GM12878 (cell line): ENCODE data around the gene ARHGEF1. TPM values are rescaled to one million over a fixed set of nuclear protein-coding genes. Genes with fewer than 3 reads are reported as not detected.

ENCODE experiments used
- ATAC-seq: fragments of 200-7000 bp; cut with Tn5 transposase; 3 replicates; pipeline ENCODE4 v1.9.1; 2020; ENCODE audit warnings: mild to moderate bottlenecking, moderate library complexity
- BruUV-seq: library from RNA; stranded (reverse); fragments of 400-500 nt; replicated peaks from 2 replicates; lab custom pipeline; 2021; lab: Mats Ljungman, UMichigan
- CTCF ChIA-PET: fragments of 300-600 bp; sonication (Branson Sonifier 250); formaldehyde crosslinking; extraction: SDS; loops from one replicate; lab custom pipeline; 2021; ENCODE audit warnings: inconsistent platforms; lab: Yijun Ruan, JAX
- POLR2A ChIA-PET: fragments of 350-600 bp; formaldehyde crosslinking; extraction: SDS; loops from one replicate; lab custom pipeline; 2021; ENCODE audit warnings: inconsistent platforms; lab: Charles Lee
- RAD21 ChIA-PET: fragments of 300-600 bp; sonication (Branson Sonifier 250); formaldehyde crosslinking; loops from one replicate; lab custom pipeline; 2023; ENCODE audit warnings: antibody characterized with exemption; ENCODE audit not compliant: unreplicated experiment; lab: Charles Lee
- SMC1A ChIA-PET: fragments of 300-600 bp; sonication (Branson Sonifier 250); formaldehyde crosslinking; loops from one replicate; lab custom pipeline; 2023; ENCODE audit not compliant: unreplicated experiment, uncharacterized antibody; lab: Charles Lee
- DNase-seq: peaks from one replicate; pipeline ENCODE4 v3.0.0-alpha.2; 2011; ENCODE audit warnings: low read depth, low spot score
- FAIRE-seq: peaks from 3 replicates; lab custom pipeline; 2011; peaks lifted over from hg19 to GRCh38; lab: Jason Lieb, UNC
- H2AFZ ChIP-seq: 2 replicates; pipeline ENCODE4 v1.6.0; 2011; ENCODE audit warnings: low read depth, low read length, control low read depth; ENCODE audit not compliant: control insufficient read depth
- H3K27ac ChIP-seq: 2 replicates; pipeline ENCODE4 v1.5.1; 2011; ENCODE audit warnings: control low read depth; ENCODE audit not compliant: control insufficient read depth, insufficient read depth
- H3K27me3 ChIP-seq, 2 experiments: replicated peaks in 1 of 2; 2 replicates each; pipeline versions ENCODE4 v1.6.0 to v1.6.1; 2011; ENCODE audit warnings: low read length in 1 of 2; ENCODE audit not compliant: control insufficient read depth in 2 of 2, insufficient read depth in 2 of 2
- H3K36me3 ChIP-seq, 2 experiments: 2 replicates each; pipeline ENCODE4 v1.5.1; 2011; ENCODE audit warnings: low read length in 1 of 2; ENCODE audit not compliant: control insufficient read depth in 2 of 2, insufficient read depth in 2 of 2
- H3K4me1 ChIP-seq: 2 replicates; pipeline ENCODE4 v1.6.1; 2011; ENCODE audit warnings: mild to moderate bottlenecking, low read length, moderate library complexity, mixed read lengths; ENCODE audit not compliant: control insufficient read depth, insufficient read depth
- H3K4me2 ChIP-seq: 2 replicates; pipeline ENCODE4 v1.6.0; 2011; ENCODE audit warnings: control low read depth; ENCODE audit not compliant: control insufficient read depth, insufficient read depth
- H3K4me3 ChIP-seq: fragments of 200-600 bp; sonication (generic); 2 replicates; pipeline ENCODE4 v1.5.1; 2016
- H3K79me2 ChIP-seq: 2 replicates; pipeline ENCODE4 v1.6.0; 2011; ENCODE audit warnings: low read length; ENCODE audit not compliant: control insufficient read depth, insufficient read depth
- H3K9ac ChIP-seq: 2 replicates; pipeline ENCODE4 v1.8.0; 2011; ENCODE audit warnings: low read length, control low read depth, mixed read lengths; ENCODE audit not compliant: control insufficient read depth, insufficient read depth
- H3K9me3 ChIP-seq: replicated peaks from 3 replicates; pipeline ENCODE4 v1.5.1; 2011; ENCODE audit warnings: mild to moderate bottlenecking, low read length; ENCODE audit not compliant: control insufficient read depth, insufficient read depth
- H4K20me1 ChIP-seq: 2 replicates; pipeline ENCODE4 v1.6.0; 2011; ENCODE audit not compliant: control insufficient read depth, insufficient read depth
- BACH1 ChIP-seq: fragments of 450-650 bp; IDR thresholded peaks from 2 replicates; pipeline ENCODE4 v1.6.1; 2017; ENCODE audit warnings: mild to moderate bottlenecking, borderline replicate concordance
- CBFB ChIP-seq: IDR thresholded peaks from 2 replicates; pipeline ENCODE4 v1.6.1; 2016; ENCODE audit warnings: antibody characterized with exemption, low read depth
- CHD2 ChIP-seq: IDR thresholded peaks from 2 replicates; pipeline ENCODE4 v1.6.1; 2011; ENCODE audit warnings: low read depth, low read length, improper control_type of control experiment, borderline replicate concordance
- CHD4 ChIP-seq: fragments of 200-600 bp; sonication (generic); IDR thresholded peaks from 2 replicates; pipeline ENCODE4 v1.6.1; 2016; ENCODE audit warnings: mild to moderate bottlenecking
- DPF2 ChIP-seq: fragments of 450-650 bp; IDR thresholded peaks from 2 replicates; pipeline ENCODE4 v1.6.1; 2017; ENCODE audit warnings: mild to moderate bottlenecking
- ETV6 ChIP-seq, 2 experiments: fragments of 450-650 bp in 1 of 2; IDR thresholded peaks in 1 of 2; conservative IDR thresholded peaks in 1 of 2; 2 replicates each; pipeline ENCODE4 v1.6.1; 2014; ENCODE audit warnings: antibody characterized with exemption in 1 of 2, borderline replicate concordance in 1 of 2, low read depth in 1 of 2, mild to moderate bottlenecking in 1 of 2, moderate library complexity in 1 of 2
- FOS ChIP-seq: IDR thresholded peaks from 3 replicates; pipeline ENCODE4 v1.6.1; 2011; ENCODE audit warnings: borderline replicate concordance; ENCODE audit not compliant: insufficient read length; ENCODE audit errors: extremely low read depth
- JUNB ChIP-seq: IDR thresholded peaks from 2 replicates; pipeline ENCODE4 v1.6.1; 2016; ENCODE audit warnings: antibody characterized with exemption, mild to moderate bottlenecking
- KDM1A ChIP-seq: fragments of 200-600 bp; sonication (generic); IDR thresholded peaks from 2 replicates; pipeline ENCODE4 v1.6.1; 2016; ENCODE audit warnings: borderline replicate concordance
- NRF1 ChIP-seq: conservative IDR thresholded peaks from 2 replicates; pipeline ENCODE4 v1.6.1; 2011; ENCODE audit warnings: mild to moderate bottlenecking, low read depth, low read length, improper control_type of control experiment
- POLR2A ChIP-seq: IDR thresholded peaks from 2 replicates; pipeline ENCODE4 v1.6.1; 2011; ENCODE audit warnings: low read depth, mild to moderate bottlenecking, low read length
- RAD51 ChIP-seq: fragments of 450-650 bp; IDR thresholded peaks from 2 replicates; pipeline ENCODE4 v1.6.1; 2016; ENCODE audit warnings: moderate library complexity, mild to moderate bottlenecking, inconsistent platforms
- YY1 ChIP-seq: IDR thresholded peaks from 2 replicates; pipeline ENCODE4 v1.6.1; 2011; ENCODE audit warnings: low read depth, mild to moderate bottlenecking, low read length
- ZBED1 ChIP-seq: IDR thresholded peaks from 2 replicates; pipeline ENCODE4 v1.6.1; 2016; ENCODE audit warnings: borderline replicate concordance
- WGBS: methylation state at CpG from one replicate; pipeline ENCODE4 v1.1.6; 2016; ENCODE audit warnings: low lambda C conversion rate; ENCODE audit not compliant: insufficient replicate concordance, insufficient coverage; ENCODE audit errors: missing lambda C conversion rate; 5-methylcytosine and 5-hydroxymethylcytosine counted together
- in situ Hi-C: fragments of 300-500 bp; cut with MboI; formaldehyde crosslinking; loops from 9 replicates; pipeline ENCODE4 v1.14.3; 2018; ENCODE audit warnings: mixed read lengths
- intact Hi-C: fragments of 100-400 bp; cut with micrococcal nuclease; formaldehyde crosslinking; loops from one replicate; pipeline ENCODE4 v1.14.2; 2022; ENCODE audit not compliant: unreplicated experiment
- polyA plus RNA-seq, 11 experiments: library from polyadenylated mRNA; depleted of rRNA in 4 of 11; unstranded in 6 of 11; stranded (reverse) in 5 of 11; fragments of >200 nt; fragmentation: Nextera tagmentation in 4 of 11; fragmentation: Illumina TruSeq in 1 of 11; extraction: Ambion mirVana in 4 of 11; extraction: Trizol in 1 of 11; gene quantifications; 1 replicate in 1 of 11; 2 replicates in 10 of 11; pipeline versions ENCODE4 v1.2.1 to v1.2.3, GENCODE V29; 2011 to 2016; ENCODE audit warnings: inconsistent platforms in 2 of 11, missing spikeins in 2 of 11, low read depth in 1 of 11
- total RNA-seq, 4 experiments: library from RNA; depleted of rRNA in 3 of 4; stranded (reverse); fragments of >200 nt in 3 of 4; fragmentation: Illumina TruSeq in 1 of 4; extraction: Trizol in 1 of 4; gene quantifications; 2 replicates each; pipeline versions ENCODE4 v1.2.1 to v1.2.3, GENCODE V29; 2013 to 2021
- TF ChIP-seq, protein P1 (sequence below): fragments of 450-650 bp; conservative IDR thresholded peaks from 2 replicates; pipeline ENCODE4 v1.6.1; 2017; ENCODE audit warnings: mild to moderate bottlenecking, moderate library complexity

ARHGEF1 gene
- total and polyA plus RNA-seq, 10 of the 15 experiments (the other 5 are each of a cell fraction or from before 2014, with no cell fraction given), result 1.2 to 207 (median 53.9) TPM

DNA sequence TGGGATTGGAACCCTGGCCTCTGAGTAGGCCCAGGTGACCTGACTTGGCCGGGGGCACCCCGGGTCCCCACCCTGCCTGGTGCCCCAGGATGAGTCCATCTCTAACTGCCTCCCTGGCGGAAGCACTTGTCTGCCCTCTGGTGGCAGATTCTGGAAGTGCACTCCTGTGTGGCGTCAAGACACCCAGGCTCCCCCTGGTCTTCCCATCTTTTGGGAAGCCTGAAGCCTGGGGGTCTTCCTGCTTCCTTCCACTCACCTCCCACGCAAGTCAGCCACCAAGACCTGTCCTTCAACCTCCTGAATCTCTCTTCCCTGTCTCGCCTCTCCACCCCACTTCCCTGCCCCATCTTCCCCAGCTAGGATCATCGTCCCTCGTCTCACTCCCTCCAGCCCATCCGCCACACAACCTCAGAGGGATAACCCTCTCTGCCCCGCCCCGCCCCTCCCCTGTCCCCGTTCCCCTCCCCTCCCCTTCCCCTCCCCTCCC lies 68.7 kb downstream of the ARHGEF1 start (continued):
- no peak for TF ChIP-seq JUNB
- TF ChIP-seq BACH1, result peak; percentile 25; the same call in 1 of the 2 replicates
- TF ChIP-seq, all 136 proteins: peak for 13

DNA sequence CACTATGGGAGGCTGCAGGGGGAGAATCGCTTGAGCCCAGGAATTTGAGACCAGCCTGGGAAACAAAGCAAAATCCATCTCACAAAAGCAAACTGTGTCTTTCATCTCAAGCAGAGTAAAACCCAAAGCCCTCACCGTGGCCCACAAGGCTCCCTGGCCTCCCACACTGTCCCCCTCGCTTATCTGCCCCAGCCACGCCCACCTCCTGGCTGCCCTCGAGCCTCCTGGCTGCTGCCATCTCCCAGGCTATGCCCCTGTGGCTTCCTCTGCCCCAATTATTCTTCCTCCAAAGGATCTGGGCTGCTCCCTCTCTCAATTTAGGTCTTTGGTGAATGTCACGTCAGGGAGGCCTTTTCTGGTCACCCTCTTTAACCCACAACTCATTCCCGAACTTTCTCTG lies 72.5 kb downstream of the ARHGEF1 start:
- H3K27me3 ChIP-seq, result no peaks in the 10 kb centered on the region
- ChIA-PET SMC1A (interaction anchor here (1.4 kb wide), 1 partner anchor 160 kb away, joined by 3 read pairs; no protein-coding TSS in a partner anchor), RAD21 (no interaction called here), CTCF (interaction anchor here (4.1 to 4.3 kb wide), 2 partner anchors 11 to 95 kb away, joined by 30 to 34 read pairs; partner anchors contain the start of gene RPS19), POLR2A (no interaction called here)
- intact Hi-C loops (loop anchor here (5.0 kb wide), 1 partner anchor 163 kb away; no protein-coding TSS in a partner anchor), in situ Hi-C loops (no loop called here)
- no peak overlapping the region for H3K27ac ChIP-seq
- no peaks in the 10 kb centered on the region for H4K20me1 ChIP-seq
- DNase-seq (no peak), ATAC-seq (no peak), FAIRE-seq (no peak)
- no peaks in the 10 kb centered on the region for H3K9me3 ChIP-seq
- no peak overlapping the region for H3K4me3 ChIP-seq
- H3K4me1 ChIP-seq, result peaks cover 12% of the 10 kb centered on the region
- 79% methylated on average over 7 of the region's 7 CpGs for WGBS
- H2AFZ ChIP-seq, result no peak overlapping the region
- H3K9ac ChIP-seq, result no peak overlapping the region
- H3K4me2 ChIP-seq, result no peak overlapping the region
- no peaks in the 10 kb centered on the region for H3K79me2 ChIP-seq
- BruUV-seq, result no TSS peak
- TF ChIP-seq KDM1A, result no peak
- no peak for TF ChIP-seq YY1
- TF ChIP-seq ZBED1, result no peak
- TF ChIP-seq CBFB, result no peak
- TF ChIP-seq NRF1, result no peak
- TF ChIP-seq POLR2A, result no peak
- TF ChIP-seq DPF2, result no peak
- TF ChIP-seq, protein P1, sequence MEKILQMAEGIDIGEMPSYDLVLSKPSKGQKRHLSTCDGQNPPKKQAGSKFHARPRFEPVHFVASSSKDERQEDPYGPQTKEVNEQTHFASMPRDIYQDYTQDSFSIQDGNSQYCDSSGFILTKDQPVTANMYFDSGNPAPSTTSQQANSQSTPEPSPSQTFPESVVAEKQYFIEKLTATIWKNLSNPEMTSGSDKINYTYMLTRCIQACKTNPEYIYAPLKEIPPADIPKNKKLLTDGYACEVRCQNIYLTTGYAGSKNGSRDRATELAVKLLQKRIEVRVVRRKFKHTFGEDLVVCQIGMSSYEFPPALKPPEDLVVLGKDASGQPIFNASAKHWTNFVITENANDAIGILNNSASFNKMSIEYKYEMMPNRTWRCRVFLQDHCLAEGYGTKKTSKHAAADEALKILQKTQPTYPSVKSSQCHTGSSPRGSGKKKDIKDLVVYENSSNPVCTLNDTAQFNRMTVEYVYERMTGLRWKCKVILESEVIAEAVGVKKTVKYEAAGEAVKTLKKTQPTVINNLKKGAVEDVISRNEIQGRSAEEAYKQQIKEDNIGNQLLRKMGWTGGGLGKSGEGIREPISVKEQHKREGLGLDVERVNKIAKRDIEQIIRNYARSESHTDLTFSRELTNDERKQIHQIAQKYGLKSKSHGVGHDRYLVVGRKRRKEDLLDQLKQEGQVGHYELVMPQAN, result no peak
- no peak for TF ChIP-seq RAD51
- no peak for TF ChIP-seq CHD2
- no peak for TF ChIP-seq FOS
- TF ChIP-seq CHD4, result no peak
- TF ChIP-seq ETV6 (conservative IDR thresholded peaks at IDR 0.05 in 1 of 2, IDR thresholded peaks at IDR 0.05 in 1 of 2; ENCODE audit: borderline replicate concordance in 1 of 2, low read depth in 1 of 2), result no peak
- no peaks in the 10 kb centered on the region for H3K36me3 ChIP-seq
